HFFc6 (cell line): Measurements from ENCODE around the gene PRKCH. TPM values are rescaled to one million over a fixed set of nuclear protein-coding genes. Genes with fewer than 3 reads are reported as not detected.

Experiments used
- DNase-seq: peaks from one replicate; pipeline ENCODE4 v3.0.0-alpha.2; 2018
- H3K27ac Mint-ChIP-seq: 2 replicates; pipeline ENCODE4 v1.8.0; 2020; ENCODE audit warnings: mild to moderate bottlenecking, mixed read lengths
- H3K27me3 Mint-ChIP-seq: 2 replicates; pipeline ENCODE4 v1.8.0; 2021; ENCODE audit warnings: mild to moderate bottlenecking, moderate library complexity, mixed read lengths; ENCODE audit not compliant: insufficient read depth
- H3K36me3 Mint-ChIP-seq: 2 replicates; pipeline ENCODE4 v1.8.0; 2021; ENCODE audit warnings: low read depth, mixed read lengths
- H3K4me1 Mint-ChIP-seq: 2 replicates; pipeline ENCODE4 v1.8.0; 2020; ENCODE audit warnings: low read depth, mixed read lengths
- H3K4me3 Mint-ChIP-seq: 2 replicates; pipeline ENCODE4 v1.8.0; 2020; ENCODE audit warnings: mild to moderate bottlenecking, moderate library complexity, mixed read lengths
- H3K9me3 Mint-ChIP-seq: 2 replicates; pipeline ENCODE4 v1.8.0; 2020; ENCODE audit warnings: mild to moderate bottlenecking, mixed read lengths
- total RNA-seq, 6 experiments: library from RNA; stranded (reverse); fragmentation: NEBNext Ultra II Directional; extraction: Animal tissue kit (Norgen Biotek cat#: 25700); gene quantifications; 2 replicates in 1 of 6; 3 replicates in 5 of 6; pipeline ENCODE4 v1.2.3, GENCODE V29; 2021
- TF ChIP-seq, protein P1 (sequence below): fragments of 200-600 bp; sonication (generic); IDR thresholded peaks from 2 replicates; pipeline ENCODE4 v1.5.0; 2021; ENCODE audit warnings: antibody characterized with exemption, mild to moderate bottlenecking

Gene PRKCH
- total RNA-seq, 6 experiments from 2014 or later = 0.17 to 1.2 (median 0.35) TPM

DNA sequence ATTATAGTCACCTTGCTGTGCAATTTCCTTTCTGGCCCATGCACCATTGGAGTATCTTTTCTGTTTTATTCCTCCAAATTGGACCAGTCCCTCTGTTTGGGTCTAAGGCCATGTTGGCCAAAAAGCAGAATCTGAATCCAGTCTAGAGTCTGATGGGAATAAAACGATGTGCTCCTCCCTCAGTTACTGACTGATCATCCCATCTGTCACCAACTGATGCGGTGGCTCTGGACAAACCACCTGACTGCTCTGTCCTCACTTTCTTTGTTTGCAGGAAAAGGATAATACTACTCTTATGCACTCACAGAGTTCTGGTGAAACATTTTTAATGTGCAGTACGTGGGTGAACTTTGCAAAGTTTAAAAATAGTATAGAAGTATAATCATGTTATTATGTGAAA is 253.7 kb downstream of the PRKCH start:
- Mint-ChIP-seq H3K4me3 (no peak overlapping the region; the same call in 1 of the 2 replicates), H3K27me3 (no peaks in the 10 kb centered on the region), H3K9me3 (no peaks in the 10 kb centered on the region), H3K4me1 (peaks cover 71% of the 10 kb centered on the region), H3K36me3 (no peaks in the 10 kb centered on the region), H3K27ac (no peak overlapping the region)
- TF ChIP-seq, protein P1, sequence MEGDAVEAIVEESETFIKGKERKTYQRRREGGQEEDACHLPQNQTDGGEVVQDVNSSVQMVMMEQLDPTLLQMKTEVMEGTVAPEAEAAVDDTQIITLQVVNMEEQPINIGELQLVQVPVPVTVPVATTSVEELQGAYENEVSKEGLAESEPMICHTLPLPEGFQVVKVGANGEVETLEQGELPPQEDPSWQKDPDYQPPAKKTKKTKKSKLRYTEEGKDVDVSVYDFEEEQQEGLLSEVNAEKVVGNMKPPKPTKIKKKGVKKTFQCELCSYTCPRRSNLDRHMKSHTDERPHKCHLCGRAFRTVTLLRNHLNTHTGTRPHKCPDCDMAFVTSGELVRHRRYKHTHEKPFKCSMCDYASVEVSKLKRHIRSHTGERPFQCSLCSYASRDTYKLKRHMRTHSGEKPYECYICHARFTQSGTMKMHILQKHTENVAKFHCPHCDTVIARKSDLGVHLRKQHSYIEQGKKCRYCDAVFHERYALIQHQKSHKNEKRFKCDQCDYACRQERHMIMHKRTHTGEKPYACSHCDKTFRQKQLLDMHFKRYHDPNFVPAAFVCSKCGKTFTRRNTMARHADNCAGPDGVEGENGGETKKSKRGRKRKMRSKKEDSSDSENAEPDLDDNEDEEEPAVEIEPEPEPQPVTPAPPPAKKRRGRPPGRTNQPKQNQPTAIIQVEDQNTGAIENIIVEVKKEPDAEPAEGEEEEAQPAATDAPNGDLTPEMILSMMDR = no peak
- DNase-seq = no peak

DNA sequence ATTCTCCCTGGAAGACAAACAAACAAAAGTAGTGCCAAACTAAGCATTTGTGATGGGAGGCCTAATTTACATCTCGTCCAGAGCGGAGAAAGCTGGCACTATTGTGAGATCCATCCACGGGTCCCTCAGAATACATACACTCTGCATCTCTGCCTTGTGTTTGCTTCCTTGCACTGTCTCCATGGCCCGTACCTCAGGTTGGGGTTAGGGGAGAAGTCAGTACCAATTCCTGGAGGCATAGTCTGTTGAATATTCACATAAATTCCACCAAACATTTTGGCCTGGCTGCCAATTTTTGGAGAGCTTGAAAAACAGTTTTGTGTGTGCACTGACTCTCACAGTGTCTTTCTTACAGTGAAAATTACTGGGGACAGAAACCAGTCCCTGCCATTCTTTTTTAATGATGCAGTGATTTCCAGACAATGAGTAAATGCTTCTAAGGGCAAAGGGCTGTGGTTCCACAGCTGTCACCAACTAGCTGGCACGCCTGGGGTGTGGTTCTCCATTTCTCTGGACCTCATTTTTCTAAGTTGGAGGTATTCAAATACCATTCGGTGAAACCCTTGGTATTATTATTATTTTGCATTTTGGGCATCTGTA is 254.3 kb downstream of the PRKCH start:
- Mint-ChIP-seq H3K36me3 (no peaks in the 10 kb centered on the region), H3K9me3 (no peaks in the 10 kb centered on the region), H3K4me1 (peaks cover 66% of the 10 kb centered on the region), H3K4me3 (peak overlapping the region; percentile 18), H3K27ac (peak overlapping the region; percentile 51), H3K27me3 (no peaks in the 10 kb centered on the region)
- TF ChIP-seq, protein P1 = no peak
- no peak for DNase-seq

- TF ChIP-seq, protein P1 = no peak
- no peaks in the 10 kb centered on the region for H3K27me3 Mint-ChIP-seq
- H3K9me3 Mint-ChIP-seq = no peaks in the 10 kb centered on the region
- no peak overlapping the region for H3K4me3 Mint-ChIP-seq
- H3K36me3 Mint-ChIP-seq = no peaks in the 10 kb centered on the region
- peak overlapping the region; percentile 35 for H3K27ac Mint-ChIP-seq
- DNase-seq = no peak
- H3K4me1 Mint-ChIP-seq = peaks cover 61% of the 10 kb centered on the region
Observed at GRCh38 chr14:61577506-61577931, 256.1 kb downstream of the PRKCH start.

GRCh38 chr14:61578745-61579144 is 257.4 kb downstream of the PRKCH start:
- Mint-ChIP-seq H3K4me3 (no peak overlapping the region), H3K27ac (no peak overlapping the region), H3K36me3 (no peaks in the 10 kb centered on the region), H3K4me1 (peaks cover 61% of the 10 kb centered on the region), H3K27me3 (peaks cover 1% of the 10 kb centered on the region; the same call in 1 of the 2 replicates), H3K9me3 (no peaks in the 10 kb centered on the region)
- DNase-seq = no peak
- TF ChIP-seq, protein P1 = no peak

DNA sequence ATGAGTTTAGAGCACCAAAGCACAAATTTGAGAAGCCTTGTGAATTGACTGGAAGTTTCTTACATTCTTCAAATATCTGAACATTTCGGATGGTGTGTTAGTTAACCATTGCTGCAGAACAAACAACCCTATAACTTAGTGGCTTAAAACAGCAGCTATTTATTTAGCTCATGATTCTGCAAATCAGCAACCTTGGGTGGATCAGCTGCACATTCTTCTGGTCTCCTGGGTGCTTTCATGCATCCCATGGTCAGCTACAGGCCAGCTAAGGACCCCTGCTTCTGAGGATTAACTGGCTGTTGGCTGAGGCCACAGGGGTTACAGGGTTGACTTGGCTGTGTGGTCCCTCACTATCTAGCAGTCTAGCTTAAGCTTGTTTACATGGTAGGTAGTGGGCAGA is 260.0 kb downstream of the PRKCH start:
- TF ChIP-seq, protein P1 = no peak
- Mint-ChIP-seq H3K27ac (no peak overlapping the region), H3K36me3 (no peaks in the 10 kb centered on the region), H3K9me3 (no peaks in the 10 kb centered on the region), H3K4me3 (no peak overlapping the region), H3K4me1 (peaks cover 63% of the 10 kb centered on the region), H3K27me3 (peaks cover 1% of the 10 kb centered on the region; the same call in 1 of the 2 replicates)
- no peak for DNase-seq
